K562 (cell line): ENCODE data around the gene CLCN6. TPM values are rescaled to one million over a fixed set of nuclear protein-coding genes. Genes with fewer than 3 reads are reported as not detected.
A peak's percentile ranks its signal among the peaks of the same experiment; 100 is the strongest.

ENCODE experiments used
- BRD9 ChIP-seq: fragments of 450-650 bp; IDR thresholded peaks from 2 replicates; pipeline ENCODE4 v1.6.1; 2018; ENCODE audit warnings: low read depth; ENCODE audit not compliant: partially characterized antibody
- CBFA2T2 ChIP-seq: fragments of 450-650 bp; conservative IDR thresholded peaks from 2 replicates; pipeline ENCODE4 v1.6.1; 2017; ENCODE audit warnings: mild to moderate bottlenecking
- CBX1 ChIP-seq: sonication (generic); IDR thresholded peaks from 2 replicates; pipeline ENCODE4 v1.6.1; 2016; ENCODE audit warnings: antibody characterized with exemption, low read depth, mild to moderate bottlenecking
- FOXM1 ChIP-seq, 2 experiments: fragments of 450-650 bp in 1 of 2; sonication (generic) in 1 of 2; formaldehyde crosslinking in 1 of 2; IDR thresholded peaks; 2 replicates each; pipeline versions ENCODE4 v1.6.1 to v1.9.0; 2017 to 2022; ENCODE audit warnings: low read depth in 2 of 2, mild to moderate bottlenecking in 2 of 2, missing genetic modification reagents in 1 of 2, moderate library complexity in 1 of 2
- GATA2 ChIP-seq: sonication (generic); formaldehyde crosslinking; IDR thresholded peaks from 2 replicates; pipeline ENCODE4 v1.4.0; 2020; ENCODE audit warnings: mild to moderate bottlenecking, missing genetic modification reagents
- HNRNPH1 ChIP-seq: fragments of 200-400 bp; formaldehyde crosslinking; optimal IDR thresholded peaks from 2 replicates; pipeline ENCODE3; 2017; ENCODE audit warnings: low read depth, mild to moderate bottlenecking, low read length, moderate library complexity
- ID3 ChIP-seq, 2 experiments: fragments of 250-450 bp in 1 of 2; fragments of 450-650 bp in 1 of 2; sonication (Bioruptor Pico) in 1 of 2; IDR thresholded peaks; 2 replicates each; pipeline versions ENCODE4 v1.6.1 to v1.8.0; 2016 to 2021; ENCODE audit warnings: mild to moderate bottlenecking in 2 of 2, moderate library complexity in 2 of 2, missing compliant biosample characterization in 1 of 2, missing genetic modification characterization in 1 of 2
- NFIX ChIP-seq: fragments of 250-450 bp; sonication (Bioruptor Pico); IDR thresholded peaks from 2 replicates; pipeline ENCODE4 v1.4.0; 2020; ENCODE audit warnings: low read depth, mild to moderate bottlenecking, moderate library complexity
- NR3C1 ChIP-seq: sonication (generic); formaldehyde crosslinking; IDR thresholded peaks from 2 replicates; pipeline ENCODE4 v1.8.1; 2022; ENCODE audit warnings: missing genetic modification reagents
- POLR2AphosphoS2 ChIP-seq: IDR thresholded peaks from 2 replicates; pipeline ENCODE4 v1.6.1; 2012; ENCODE audit warnings: low read length, improper control_type of control experiment
- PREB ChIP-seq: sonication (generic); formaldehyde crosslinking; IDR thresholded peaks from 2 replicates; pipeline ENCODE4 v1.8.1; 2023; ENCODE audit warnings: mild to moderate bottlenecking, missing genetic modification reagents
- SMARCE1 ChIP-seq: fragments of 450-650 bp; IDR thresholded peaks from 2 replicates; pipeline ENCODE4 v1.7.1; 2016; ENCODE audit warnings: mild to moderate bottlenecking
- TAF7 ChIP-seq: fragments of 450-650 bp; IDR thresholded peaks from 2 replicates; pipeline ENCODE4 v1.6.1; 2016; ENCODE audit warnings: missing genetic modification characterization, missing compliant biosample characterization
- TBP ChIP-seq: optimal IDR thresholded peaks from 2 replicates; pipeline ENCODE3; 2011; ENCODE audit warnings: low read depth, low read length, improper control_type of control experiment
- TCFL5 ChIP-seq: fragments of 250-450 bp; sonication (Bioruptor Pico); conservative IDR thresholded peaks from 2 replicates; pipeline ENCODE4 v1.6.1; 2021; ENCODE audit warnings: mild to moderate bottlenecking, moderate library complexity, matching md5 sums
- THAP12 ChIP-seq: fragments of 250-450 bp; sonication (Bioruptor Pico); IDR thresholded peaks from 2 replicates; pipeline ENCODE4 v1.9.0; 2021; ENCODE audit warnings: mild to moderate bottlenecking, inconsistent platforms
- THAP7 ChIP-seq: fragments of 250-450 bp; sonication (Bioruptor Pico); IDR thresholded peaks from 2 replicates; pipeline ENCODE4 v1.5.0; 2021
- TSHZ1 ChIP-seq: fragments of 250-450 bp; sonication (Bioruptor Pico); IDR thresholded peaks from 2 replicates; pipeline ENCODE4 v1.4.0; 2020; ENCODE audit warnings: mild to moderate bottlenecking, moderate library complexity
- XRCC4 ChIP-seq: IDR thresholded peaks from one replicate; pipeline ENCODE4 v1.6.1; 2011; ENCODE audit not compliant: insufficient read depth, insufficient read length; ENCODE audit errors: extremely low read depth
- ZNF133 ChIP-seq: fragments of 250-450 bp; sonication (Bioruptor Pico); IDR thresholded peaks from 2 replicates; pipeline ENCODE4 v1.4.0; 2020; ENCODE audit warnings: mild to moderate bottlenecking
- ZNF707 ChIP-seq: fragments of 250-450 bp; sonication (Bioruptor Pico); conservative IDR thresholded peaks from 2 replicates; pipeline ENCODE4 v1.8.0; 2022; ENCODE audit warnings: inconsistent platforms, mild to moderate bottlenecking, moderate library complexity
- polyA plus RNA-seq, 8 experiments: library from polyadenylated mRNA; depleted of rRNA in 4 of 8; stranded (reverse) in 5 of 8; unstranded in 3 of 8; fragments of >200 nt; fragmentation: Nextera tagmentation in 2 of 8; fragmentation: Illumina TruSeq in 1 of 8; extraction: Ambion mirVana in 2 of 8; extraction: Trizol in 1 of 8; gene quantifications; 2 replicates each; pipeline versions ENCODE4 v1.2.1 to v1.2.3, GENCODE V29; 2011 to 2014; ENCODE audit warnings: inconsistent platforms in 1 of 8, missing spikeins in 1 of 8
- total RNA-seq, 7 experiments: library from RNA; depleted of rRNA in 6 of 7; stranded (reverse); fragments of >200 nt in 6 of 7; fragmentation: Illumina TruSeq in 2 of 7; extraction: Trizol in 2 of 7; gene quantifications; 2 replicates each; pipeline versions ENCODE4 v1.2.1 to v1.2.3, GENCODE V29; 2011 to 2021; ENCODE audit warnings: low replicate concordance in 1 of 7

CLCN6 gene
- total and polyA plus RNA-seq, 9 of the 15 experiments (the other 6 are each of a cell fraction or from before 2014, with no cell fraction given): 2.0 to 21.8 (median 13.6) TPM

GRCh38 chr1:11787804-11788436, 18.1 kb upstream of the CLCN6 start (continued):
- TF ChIP-seq FOXM1 (IDR thresholded peaks at IDR 0.05; ENCODE audit: low read depth): no peak
- no peak for TF ChIP-seq FOXM1 (CRISPR knock-in tag; IDR thresholded peaks at IDR 0.05; ENCODE audit: low read depth)
- TF ChIP-seq ZNF707 (CRISPR knock-in tag): no peak
- TF ChIP-seq CBFA2T2: no peak
- TF ChIP-seq CBX1: no peak
- TF ChIP-seq TCFL5: no peak
- no peak for TF ChIP-seq THAP12 (CRISPR knock-in tag)
- TF ChIP-seq ZNF133 (CRISPR knock-in tag): no peak
- TF ChIP-seq BRD9: no peak
- TF ChIP-seq TAF7: no peak
- TF ChIP-seq XRCC4: no peak
- TF ChIP-seq NFIX (CRISPR knock-in tag): no peak
- no peak for TF ChIP-seq ID3 (CRISPR knock-in tag; IDR thresholded peaks at IDR 0.05)
- TF ChIP-seq ID3 (tag; IDR thresholded peaks at IDR 0.05): no peak
- peak; percentile 21; the same call in 1 of the 2 replicates for TF ChIP-seq POLR2AphosphoS2
- no peak for TF ChIP-seq TBP
- TF ChIP-seq SMARCE1: no peak
- no peak for TF ChIP-seq HNRNPH1
- TF ChIP-seq GATA2 (CRISPR knock-in tag): no peak
- TF ChIP-seq PREB (CRISPR knock-in tag): no peak
- no peak for TF ChIP-seq NR3C1 (CRISPR knock-in tag)
- TF ChIP-seq TSHZ1 (CRISPR knock-in tag): no peak
- no peak for TF ChIP-seq THAP7 (CRISPR knock-in tag)
